AG04450 (cell line): ENCODE data around the gene RAB11A. TPM values are rescaled to one million over a fixed set of nuclear protein-coding genes. Genes with fewer than 3 reads are reported as not detected.

Source experiments
- CTCF ChIA-PET: fragments of 300-600, 350-600 bp; formaldehyde crosslinking; extraction: SDS; loops from one replicate; lab custom pipeline; 2022; ENCODE audit warnings: antibody characterized with exemption, inconsistent platforms; lab: Charles Lee
- POLR2A ChIA-PET: fragments of 350-600 bp; formaldehyde crosslinking; extraction: SDS; loops from one replicate; lab custom pipeline; 2021; ENCODE audit warnings: antibody characterized with exemption, inconsistent platforms; lab: Yijun Ruan, JAX
- DNase-seq: peaks from one replicate; pipeline ENCODE4 v3.0.0-alpha.2; 2011; ENCODE audit warnings: low read depth, low spot score
- H3K27ac ChIP-seq: one replicate; pipeline ENCODE4 v1.5.1; 2012; ENCODE audit warnings: low read depth, low read length, control low read depth
- H3K27me3 ChIP-seq: one replicate; pipeline ENCODE4 v1.6.0; 2012; ENCODE audit warnings: low read length; ENCODE audit not compliant: control insufficient read depth, insufficient read depth
- H3K4me3 ChIP-seq: 2 replicates; pipeline ENCODE4 v1.5.1; 2011; ENCODE audit warnings: mild to moderate bottlenecking, low read depth, low read length, control low read depth
- H3K9me3 ChIP-seq: 2 replicates; pipeline ENCODE4 v1.5.1; 2012; ENCODE audit warnings: low read length; ENCODE audit not compliant: control insufficient read depth, insufficient read depth
- polyA plus RNA-seq: library from polyadenylated mRNA; depleted of rRNA; stranded (reverse); fragments of >200 nt; gene quantifications from 2 replicates; pipeline ENCODE4 v1.2.3, GENCODE V29; 2011; rRNA removed
- small RNA-seq: library from RNA; depleted of rRNA; stranded (forward); fragments of <200 nt; gene quantifications from one replicate; pipeline ENCODE3, GENCODE V24; 2012; ENCODE audit warnings: low read depth; ENCODE audit not compliant: insufficient read length
- TF ChIP-seq, protein P1 (sequence below): IDR thresholded peaks from 2 replicates; pipeline ENCODE4 v1.5.1; 2011; ENCODE audit warnings: low read depth, low read length, control low read depth, inconsistent platforms

Gene RAB11A
- polyA plus RNA-seq, 1 experiment = 399 TPM

DNA sequence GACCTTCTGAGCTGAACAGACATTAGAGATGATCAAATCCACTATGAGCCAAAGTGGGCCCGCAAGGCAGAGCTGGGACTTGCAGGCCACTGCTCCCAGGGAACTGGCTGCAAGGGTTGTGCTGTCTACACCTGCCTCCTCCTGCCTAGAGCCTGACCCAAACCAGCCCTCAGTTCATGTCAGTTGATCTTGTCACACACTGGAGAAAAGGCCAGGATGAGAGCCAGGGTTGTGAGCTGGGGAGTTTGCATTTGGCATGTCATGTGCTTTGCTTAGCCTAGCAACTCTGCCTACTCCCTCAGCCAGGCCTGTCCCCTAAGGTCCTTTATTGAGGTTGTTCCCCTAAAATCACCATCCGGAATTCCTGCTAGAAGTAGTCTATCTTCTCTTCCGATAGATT, 67.8 kb downstream of the RAB11A start:
- POLR2A ChIA-PET = no interaction called here
- DNase-seq = no peak

DNA sequence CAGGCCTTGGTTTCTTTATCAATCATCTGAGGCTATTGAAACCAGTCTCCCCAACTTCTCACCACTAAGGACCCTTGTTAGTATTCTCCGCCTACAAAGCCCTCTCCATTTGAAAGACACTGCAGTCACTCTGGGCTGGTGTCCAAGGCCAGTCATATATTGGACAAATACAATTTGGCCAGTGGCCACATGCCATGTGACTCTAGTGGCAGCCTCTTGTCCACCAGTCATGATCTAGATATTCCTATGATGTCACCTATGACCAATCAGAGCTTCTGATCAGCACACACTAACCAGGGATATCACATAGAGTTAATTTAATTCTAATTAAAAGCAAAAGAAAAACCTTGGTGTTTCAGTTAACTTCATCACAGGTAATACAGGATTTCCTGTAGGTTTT, 68.2 kb downstream of the RAB11A start:
- H3K9me3 ChIP-seq = no peaks in the 10 kb centered on the region
- H3K27ac ChIP-seq = no peak overlapping the region
- no peak overlapping the region for H3K4me3 ChIP-seq
- POLR2A ChIA-PET = no interaction called here
- CTCF ChIA-PET = interaction anchor here (0.5 kb wide), 1 partner anchor 629 kb away, joined by 6 read pairs; no protein-coding TSS in a partner anchor
- DNase-seq = no peak
- peaks cover 15% of the 10 kb centered on the region for H3K27me3 ChIP-seq
- TF ChIP-seq, protein P1, sequence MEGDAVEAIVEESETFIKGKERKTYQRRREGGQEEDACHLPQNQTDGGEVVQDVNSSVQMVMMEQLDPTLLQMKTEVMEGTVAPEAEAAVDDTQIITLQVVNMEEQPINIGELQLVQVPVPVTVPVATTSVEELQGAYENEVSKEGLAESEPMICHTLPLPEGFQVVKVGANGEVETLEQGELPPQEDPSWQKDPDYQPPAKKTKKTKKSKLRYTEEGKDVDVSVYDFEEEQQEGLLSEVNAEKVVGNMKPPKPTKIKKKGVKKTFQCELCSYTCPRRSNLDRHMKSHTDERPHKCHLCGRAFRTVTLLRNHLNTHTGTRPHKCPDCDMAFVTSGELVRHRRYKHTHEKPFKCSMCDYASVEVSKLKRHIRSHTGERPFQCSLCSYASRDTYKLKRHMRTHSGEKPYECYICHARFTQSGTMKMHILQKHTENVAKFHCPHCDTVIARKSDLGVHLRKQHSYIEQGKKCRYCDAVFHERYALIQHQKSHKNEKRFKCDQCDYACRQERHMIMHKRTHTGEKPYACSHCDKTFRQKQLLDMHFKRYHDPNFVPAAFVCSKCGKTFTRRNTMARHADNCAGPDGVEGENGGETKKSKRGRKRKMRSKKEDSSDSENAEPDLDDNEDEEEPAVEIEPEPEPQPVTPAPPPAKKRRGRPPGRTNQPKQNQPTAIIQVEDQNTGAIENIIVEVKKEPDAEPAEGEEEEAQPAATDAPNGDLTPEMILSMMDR = no peak

More for the DNA sequence above, 67.8 kb downstream of the RAB11A start:
- Histone ChIP-seq H3K27ac (no peak overlapping the region), H3K4me3 (no peak overlapping the region), H3K27me3 (peaks cover 13% of the 10 kb centered on the region), H3K9me3 (no peaks in the 10 kb centered on the region)
- TF ChIP-seq, protein P1 = no peak
- CTCF ChIA-PET = no interaction called here

DNA sequence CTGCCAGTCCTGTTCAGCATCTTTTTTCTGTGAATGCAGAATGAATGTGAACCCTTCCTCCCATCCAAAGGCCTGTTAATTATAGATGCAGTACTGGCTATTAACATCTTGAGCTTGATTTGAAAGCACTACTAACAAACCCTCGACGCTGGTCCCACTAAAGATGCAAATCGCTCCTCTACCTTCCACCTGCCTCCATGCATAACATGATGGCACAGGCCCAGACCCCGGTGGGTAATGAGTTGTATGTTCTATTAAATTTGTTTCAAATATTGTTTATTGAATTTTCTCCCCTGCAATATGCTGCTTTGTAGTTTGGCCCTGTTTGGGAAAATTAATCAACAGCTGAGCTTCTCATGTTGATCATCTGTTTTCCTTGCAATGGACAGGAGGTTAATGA, 69.3 kb downstream of the RAB11A start:
- no peak overlapping the region for H3K4me3 ChIP-seq
- peaks cover 15% of the 10 kb centered on the region for H3K27me3 ChIP-seq
- TF ChIP-seq, protein P1 = no peak
- no peaks in the 10 kb centered on the region for H3K9me3 ChIP-seq
- CTCF ChIA-PET = interaction anchor here (0.6 kb wide), 1 partner anchor 276 kb away, joined by 6 read pairs; no protein-coding TSS in a partner anchor
- H3K27ac ChIP-seq = no peak overlapping the region
- no peak for DNase-seq
- POLR2A ChIA-PET = no interaction called here

DNA sequence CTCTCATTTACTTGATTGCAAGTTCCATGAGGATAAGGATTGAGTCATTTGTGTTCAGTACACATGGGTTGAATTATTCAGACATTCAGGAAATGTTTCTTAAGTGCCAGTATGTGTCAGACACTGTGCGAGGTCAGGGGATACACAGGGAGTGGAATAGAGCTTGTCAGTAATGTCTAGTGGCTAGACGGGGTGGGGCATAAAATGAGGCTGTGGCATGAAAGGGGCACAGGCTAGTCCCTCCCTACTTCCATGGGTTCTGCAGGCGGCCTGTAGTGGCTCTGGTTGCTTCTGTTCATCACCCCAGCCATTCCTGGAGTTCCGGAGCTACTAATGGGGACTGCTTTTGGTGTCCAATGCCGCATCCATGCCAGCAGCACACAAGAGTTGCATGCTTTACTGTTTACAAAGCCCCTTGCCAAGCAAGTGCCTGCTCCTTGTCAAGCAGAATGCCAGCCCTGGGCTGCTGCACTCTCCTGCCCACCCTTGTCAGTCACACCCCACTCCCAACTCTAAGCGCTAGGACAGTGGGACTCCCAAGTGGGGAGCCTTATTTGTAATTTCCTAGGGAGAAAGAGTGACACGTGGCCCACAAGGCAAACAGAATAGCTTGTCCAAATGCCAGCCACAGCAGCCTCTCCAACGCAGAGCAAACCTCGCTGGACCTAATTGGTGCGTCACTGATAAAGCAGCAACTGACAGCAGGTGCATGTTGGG, 70.8 kb downstream of the RAB11A start:
- CTCF ChIA-PET = no interaction called here
- DNase-seq = no peak
- no peak overlapping the region for H3K27ac ChIP-seq
- POLR2A ChIA-PET = interaction anchor here (0.6 kb wide), 1 partner anchor 348 kb away, joined by 3 read pairs; no protein-coding TSS in a partner anchor
- H3K27me3 ChIP-seq = peaks cover 15% of the 10 kb centered on the region
- no peaks in the 10 kb centered on the region for H3K9me3 ChIP-seq
- no peak overlapping the region for H3K4me3 ChIP-seq
- TF ChIP-seq, protein P1 = no peak

DNA sequence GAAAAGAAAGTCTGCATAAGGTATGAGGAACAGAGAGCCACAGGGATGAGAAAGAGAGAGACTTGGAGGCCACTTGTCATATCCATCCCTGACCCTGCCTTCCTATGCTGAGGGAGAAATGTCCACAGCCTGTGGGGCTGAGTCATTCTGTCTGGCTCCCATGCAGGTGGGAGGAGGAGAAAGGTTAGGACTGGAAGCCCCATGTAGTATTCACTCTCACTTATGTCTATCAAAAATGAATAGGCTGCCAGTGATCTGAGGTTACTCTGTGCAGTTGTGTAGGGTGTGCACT, 71.3 kb downstream of the RAB11A start:
- Histone ChIP-seq H3K9me3 (no peaks in the 10 kb centered on the region), H3K27ac (no peak overlapping the region), H3K27me3 (peaks cover 15% of the 10 kb centered on the region), H3K4me3 (no peak overlapping the region)
- DNase-seq = no peak
- CTCF ChIA-PET = no interaction called here
- POLR2A ChIA-PET = interaction anchor here (0.7 kb wide), 1 partner anchor 159 kb away, joined by 3 read pairs; no protein-coding TSS in a partner anchor
- TF ChIP-seq, protein P1 = no peak

Small RNAs within 50 kb of the gene (small RNA-seq; reads per million reads assigned to genes)
- not detected for gene RF00026

Other genes starting within 250 kb of the RAB11A start
- 5.5 TPM in 2 replicates for gene SLC24A1, start 247.6 kb upstream of the RAB11A start, polyA plus RNA-seq
- 15.2 and 19.1 TPM in 2 replicates for gene DENND4A, start 77.2 kb upstream of the RAB11A start, polyA plus RNA-seq